ENCODE data around the gene IMP4.
A peak's percentile ranks its signal among the peaks of the same experiment; 100 is the strongest.

The IMP4 gene

GRCh38 chr2:130337735-130338325 lies 4.9 kb upstream of the IMP4 start:
- H3K36me3 ChIP-seq (ENCODE audit: control insufficient read depth in 1 of 2, insufficient read depth in 2 of 2, low read length in 2 of 2), result peaks cover 16 to 18% of the 10 kb centered on the region in 2 donors
- peaks cover 0 to 6% of the 10 kb centered on the region in 2 donors for H3K4me1 ChIP-seq (ENCODE audit: control insufficient read depth in 1 of 2, insufficient read depth in 2 of 2, low read length in 2 of 2)
- no peak overlapping the region for H3K27ac ChIP-seq (ENCODE audit: low read length)
- H3K27me3 ChIP-seq (ENCODE audit: low read depth, low read length), result no peaks in the 10 kb centered on the region
- no peaks in the 10 kb centered on the region for H3K9me3 ChIP-seq (ENCODE audit: control insufficient read depth in 1 of 2, low read length in 2 of 2)
- H3K4me3 ChIP-seq (ENCODE audit: low read depth in 1 of 2, low read length in 2 of 2), result no peak overlapping the region

GRCh38 chr2:130338793-130339345 lies 3.8 kb upstream of the IMP4 start:
- Histone ChIP-seq H3K4me3 (ENCODE audit: low read depth in 1 of 2, low read length in 2 of 2) (no peak overlapping the region), H3K4me1 (ENCODE audit: control insufficient read depth in 1 of 2, insufficient read depth in 2 of 2, low read length in 2 of 2) (peaks cover 2 to 11% of the 10 kb centered on the region in 2 donors), H3K9me3 (ENCODE audit: control insufficient read depth in 1 of 2, low read length in 2 of 2) (no peaks in the 10 kb centered on the region), H3K36me3 (ENCODE audit: control insufficient read depth in 1 of 2, insufficient read depth in 2 of 2, low read length in 2 of 2) (peaks cover 16 to 18% of the 10 kb centered on the region in 2 donors), H3K27ac (ENCODE audit: low read length) (no peak overlapping the region), H3K27me3 (ENCODE audit: low read depth, low read length) (no peaks in the 10 kb centered on the region)

- Histone ChIP-seq H3K36me3 (ENCODE audit: control insufficient read depth in 1 of 2, insufficient read depth in 2 of 2, low read length in 2 of 2) (peaks cover 24 to 29% of the 10 kb centered on the region in 2 donors), H3K9me3 (ENCODE audit: control insufficient read depth in 1 of 2, low read length in 2 of 2) (no peaks in the 10 kb centered on the region), H3K27ac (ENCODE audit: low read length) (no peak overlapping the region), H3K4me3 (ENCODE audit: low read depth in 1 of 2, low read length in 2 of 2) (no peak overlapping the region), H3K27me3 (ENCODE audit: low read depth, low read length) (no peaks in the 10 kb centered on the region), H3K4me1 (ENCODE audit: control insufficient read depth in 1 of 2, insufficient read depth in 2 of 2, low read length in 2 of 2) (peaks cover 2 to 14% of the 10 kb centered on the region in 2 donors)
These were observed 2.6 kb upstream of the IMP4 start for GRCh38 chr2:130339885-130340745.

GRCh38 chr2:130341562-130342019 lies 1.1 kb upstream of the IMP4 start:
- Histone ChIP-seq H3K27ac (ENCODE audit: low read length) (peak overlapping the region; percentile 97), H3K4me3 (ENCODE audit: low read depth in 1 of 2, low read length in 2 of 2) (peak overlapping the region; percentile 82 to 90), H3K9me3 (ENCODE audit: control insufficient read depth in 1 of 2, low read length in 2 of 2) (no peaks in the 10 kb centered on the region), H3K36me3 (ENCODE audit: control insufficient read depth in 1 of 2, insufficient read depth in 2 of 2, low read length in 2 of 2) (peaks cover 39 to 44% of the 10 kb centered on the region in 2 donors), H3K27me3 (ENCODE audit: low read depth, low read length) (no peaks in the 10 kb centered on the region), H3K4me1 (ENCODE audit: control insufficient read depth in 1 of 2, insufficient read depth in 2 of 2, low read length in 2 of 2) (peaks cover 2 to 14% of the 10 kb centered on the region in 2 donors)

DNA sequence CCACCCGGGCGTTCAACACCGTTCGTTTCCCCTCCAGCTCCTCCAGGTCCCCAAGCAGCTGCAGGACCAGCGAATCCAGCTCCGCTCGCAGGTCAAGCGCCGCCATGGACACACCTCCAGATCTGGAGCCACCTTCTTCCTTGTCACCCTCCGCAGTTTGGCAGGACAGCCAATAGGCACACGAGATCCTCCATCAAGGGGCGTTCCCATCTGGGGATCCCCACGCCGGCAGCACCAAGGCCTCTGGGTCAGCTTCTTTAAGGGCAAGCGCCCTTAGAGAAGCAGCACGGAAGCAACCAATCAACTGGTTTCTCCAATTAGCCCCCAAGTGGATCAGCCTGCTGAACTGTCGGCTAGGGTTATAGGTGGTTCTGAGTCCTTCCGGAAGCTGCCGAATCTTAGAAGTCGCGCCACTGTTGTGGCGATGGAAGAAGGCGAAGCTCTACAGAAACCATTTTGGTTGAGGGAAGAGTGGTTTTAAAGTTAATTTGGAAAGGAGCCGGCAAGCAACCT lies 621 bp upstream of the IMP4 start:
- H3K36me3 ChIP-seq (ENCODE audit: control insufficient read depth in 1 of 2, insufficient read depth in 2 of 2, low read length in 2 of 2), result peaks cover 44 to 48% of the 10 kb centered on the region in 2 donors
- no peaks in the 10 kb centered on the region for H3K27me3 ChIP-seq (ENCODE audit: low read depth, low read length)
- peak overlapping the region; percentile 97 for H3K27ac ChIP-seq (ENCODE audit: low read length)
- H3K4me1 ChIP-seq (ENCODE audit: control insufficient read depth in 1 of 2, insufficient read depth in 2 of 2, low read length in 2 of 2), result peaks cover 2 to 14% of the 10 kb centered on the region in 2 donors
- peak overlapping the region; percentile 82 to 90 for H3K4me3 ChIP-seq (ENCODE audit: low read depth in 1 of 2, low read length in 2 of 2)
- no peaks in the 10 kb centered on the region for H3K9me3 ChIP-seq (ENCODE audit: control insufficient read depth in 1 of 2, low read length in 2 of 2)

GRCh38 chr2:130344578-130344977 lies 1.9 kb downstream of the IMP4 start:
- Histone ChIP-seq H3K27ac (ENCODE audit: low read length) (no peak overlapping the region), H3K36me3 (ENCODE audit: control insufficient read depth in 1 of 2, insufficient read depth in 2 of 2, low read length in 2 of 2) (peaks cover 50 to 51% of the 10 kb centered on the region in 2 donors), H3K4me3 (ENCODE audit: low read depth in 1 of 2, low read length in 2 of 2) (no peak overlapping the region), H3K9me3 (ENCODE audit: control insufficient read depth in 1 of 2, low read length in 2 of 2) (no peaks in the 10 kb centered on the region), H3K27me3 (ENCODE audit: low read depth, low read length) (no peaks in the 10 kb centered on the region), H3K4me1 (ENCODE audit: control insufficient read depth in 1 of 2, insufficient read depth in 2 of 2, low read length in 2 of 2) (peaks cover 2 to 14% of the 10 kb centered on the region in 2 donors)

DNA sequence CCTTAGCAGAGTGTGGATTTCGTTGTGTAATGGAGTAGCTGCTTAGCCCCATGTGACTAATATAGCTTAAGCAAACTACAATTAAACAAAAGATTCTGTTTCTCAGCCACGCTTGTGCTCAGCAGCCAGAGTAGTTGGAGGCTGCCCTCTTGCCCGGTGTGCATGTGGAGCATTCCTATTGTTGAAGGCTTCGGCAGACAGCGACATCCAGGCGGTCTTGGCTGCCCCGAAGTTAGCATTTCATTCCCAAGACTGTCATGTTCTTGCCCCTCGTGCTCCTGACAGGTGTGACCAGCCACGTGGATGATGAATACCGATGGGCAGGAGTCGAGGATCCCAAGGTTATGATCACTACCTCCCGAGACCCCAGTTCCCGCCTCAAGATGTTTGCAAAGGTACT lies 2.4 kb downstream of the IMP4 start:
- H3K36me3 ChIP-seq (ENCODE audit: control insufficient read depth in 1 of 2, insufficient read depth in 2 of 2, low read length in 2 of 2), result peaks cover 46% of the 10 kb centered on the region in 2 donors
- no peak overlapping the region for H3K4me3 ChIP-seq (ENCODE audit: low read depth in 1 of 2, low read length in 2 of 2)
- no peak overlapping the region for H3K27ac ChIP-seq (ENCODE audit: low read length)
- H3K9me3 ChIP-seq (ENCODE audit: control insufficient read depth in 1 of 2, low read length in 2 of 2), result no peaks in the 10 kb centered on the region
- peaks cover 2 to 14% of the 10 kb centered on the region in 2 donors for H3K4me1 ChIP-seq (ENCODE audit: control insufficient read depth in 1 of 2, insufficient read depth in 2 of 2, low read length in 2 of 2)
- H3K27me3 ChIP-seq (ENCODE audit: low read depth, low read length), result no peaks in the 10 kb centered on the region

DNA sequence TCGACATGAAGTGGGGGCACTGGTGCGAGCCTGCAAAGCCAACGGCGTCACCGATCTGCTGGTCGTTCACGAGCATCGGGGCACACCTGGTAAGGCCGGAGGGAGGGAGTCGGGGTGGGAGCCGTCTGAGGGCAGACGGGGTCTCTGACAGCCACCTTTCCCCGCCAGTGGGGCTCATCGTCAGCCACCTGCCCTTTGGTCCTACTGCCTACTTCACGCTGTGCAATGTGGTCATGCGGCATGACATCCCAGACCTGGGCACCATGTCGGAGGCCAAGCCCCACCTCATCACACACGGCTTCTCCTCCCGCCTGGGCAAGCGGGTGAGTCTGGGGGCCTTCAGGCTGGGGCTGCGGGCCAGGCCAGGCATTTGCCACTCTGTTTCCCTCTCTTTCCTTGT lies 2.9 kb downstream of the IMP4 start:
- Histone ChIP-seq H3K4me1 (ENCODE audit: control insufficient read depth in 1 of 2, insufficient read depth in 2 of 2, low read length in 2 of 2) (peaks cover 2 to 14% of the 10 kb centered on the region in 2 donors), H3K4me3 (ENCODE audit: low read depth in 1 of 2, low read length in 2 of 2) (no peak overlapping the region), H3K27me3 (ENCODE audit: low read depth, low read length) (no peaks in the 10 kb centered on the region), H3K9me3 (ENCODE audit: control insufficient read depth in 1 of 2, low read length in 2 of 2) (no peaks in the 10 kb centered on the region), H3K36me3 (ENCODE audit: control insufficient read depth in 1 of 2, insufficient read depth in 2 of 2, low read length in 2 of 2) (peaks cover 43 to 46% of the 10 kb centered on the region in 2 donors), H3K27ac (ENCODE audit: low read length) (no peak overlapping the region)

DNA sequence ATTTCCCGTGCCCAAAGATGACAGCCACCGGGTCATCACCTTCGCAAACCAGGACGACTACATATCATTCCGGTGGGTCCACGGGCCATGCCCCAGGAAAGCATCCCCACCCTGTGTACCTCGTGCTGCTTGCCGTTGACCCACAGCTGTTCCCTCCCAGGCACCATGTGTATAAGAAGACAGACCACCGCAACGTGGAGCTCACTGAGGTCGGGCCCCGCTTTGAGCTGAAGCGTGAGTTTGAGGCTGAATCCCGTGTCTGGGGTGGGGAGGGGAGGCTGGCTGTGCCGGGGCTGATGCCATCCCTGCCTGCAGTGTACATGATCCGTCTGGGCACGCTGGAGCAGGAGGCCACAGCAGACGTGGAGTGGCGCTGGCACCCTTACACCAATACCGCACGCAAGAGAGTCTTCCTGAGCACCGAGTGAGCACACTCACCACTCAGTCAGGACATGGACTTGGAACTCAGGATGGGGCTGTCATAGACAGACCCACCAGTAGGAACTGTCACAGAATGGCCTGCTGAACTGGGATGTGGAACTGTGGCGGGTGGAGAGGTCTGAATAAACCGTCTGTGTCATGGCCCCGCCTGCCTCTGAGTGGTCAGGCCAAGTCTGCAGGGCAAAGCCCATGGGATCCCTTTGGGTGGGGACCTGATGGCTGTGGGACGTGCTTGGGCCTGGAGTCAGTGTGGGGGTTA lies 3.5 kb downstream of the IMP4 start:
- Histone ChIP-seq H3K27ac (ENCODE audit: low read length) (no peak overlapping the region), H3K36me3 (ENCODE audit: control insufficient read depth in 1 of 2, insufficient read depth in 2 of 2, low read length in 2 of 2) (peaks cover 42 to 46% of the 10 kb centered on the region in 2 donors)

DNA sequence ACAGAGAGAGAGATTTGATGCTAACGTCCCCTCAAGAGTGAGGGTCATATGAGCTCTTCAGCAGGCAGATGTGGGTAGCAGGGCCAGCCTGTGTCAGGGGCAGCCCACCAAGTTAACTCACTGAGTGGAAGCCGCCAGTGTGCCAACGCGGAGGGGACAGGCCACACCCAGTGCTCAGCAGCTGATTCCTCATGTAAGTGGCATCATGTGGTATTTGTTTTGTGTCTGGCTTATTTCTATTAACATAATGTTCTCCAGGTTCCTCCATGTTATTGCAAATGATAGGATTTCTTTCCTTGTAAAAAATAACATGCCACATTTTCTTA lies 4.0 kb downstream of the IMP4 start:
- peaks cover 2 to 8% of the 10 kb centered on the region in 2 donors for H3K4me1 ChIP-seq (ENCODE audit: control insufficient read depth in 1 of 2, insufficient read depth in 2 of 2, low read length in 2 of 2)
- peaks cover 42 to 46% of the 10 kb centered on the region in 2 donors for H3K36me3 ChIP-seq (ENCODE audit: control insufficient read depth in 1 of 2, insufficient read depth in 2 of 2, low read length in 2 of 2)
- H3K4me3 ChIP-seq (ENCODE audit: low read depth in 1 of 2, low read length in 2 of 2), result no peak overlapping the region
- H3K27me3 ChIP-seq (ENCODE audit: low read depth, low read length), result no peaks in the 10 kb centered on the region
- no peaks in the 10 kb centered on the region for H3K9me3 ChIP-seq (ENCODE audit: control insufficient read depth in 1 of 2, low read length in 2 of 2)
- H3K27ac ChIP-seq (ENCODE audit: low read length), result no peak overlapping the region

More for the DNA sequence above, 3.5 kb downstream of the IMP4 start:
- H3K4me1 ChIP-seq (ENCODE audit: control insufficient read depth in 1 of 2, insufficient read depth in 2 of 2, low read length in 2 of 2), result peaks cover 2 to 12% of the 10 kb centered on the region in 2 donors
- no peaks in the 10 kb centered on the region for H3K9me3 ChIP-seq (ENCODE audit: control insufficient read depth in 1 of 2, low read length in 2 of 2)
- no peaks in the 10 kb centered on the region for H3K27me3 ChIP-seq (ENCODE audit: low read depth, low read length)
- no peak overlapping the region for H3K4me3 ChIP-seq (ENCODE audit: low read depth in 1 of 2, low read length in 2 of 2)

All from muscle layer of duodenum (tissue), 2 donors.